GM10847 (cell line): Measurements from ENCODE around the gene GBX1.

Source experiments
- POLR2A ChIP-seq: IDR thresholded peaks from 2 replicates; pipeline ENCODE4 v1.6.1; 2011; ENCODE audit not compliant: insufficient read length; ENCODE audit errors: extremely low read depth

Gene GBX1

DNA sequence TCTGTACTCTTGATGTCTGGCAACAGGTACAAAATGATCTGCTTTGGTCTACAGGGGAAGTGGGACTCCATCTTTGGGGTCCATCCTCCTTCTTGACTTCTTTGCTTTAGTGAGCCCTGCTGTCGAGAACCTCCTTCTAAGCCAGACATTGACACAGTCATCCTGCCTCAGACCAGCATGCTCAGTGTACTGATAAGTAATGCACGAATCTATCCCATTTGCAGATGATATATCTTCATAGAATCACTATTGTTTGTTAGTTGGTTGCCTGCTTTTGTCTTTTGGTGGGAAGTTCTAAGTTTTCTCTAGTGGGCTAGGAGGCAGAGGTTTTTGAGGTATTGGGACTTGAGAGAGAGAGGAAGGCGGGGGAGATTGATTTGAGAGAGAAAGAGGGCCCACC is 33.9 kb upstream of the GBX1 start:
- TF ChIP-seq POLR2A: no peak

DNA sequence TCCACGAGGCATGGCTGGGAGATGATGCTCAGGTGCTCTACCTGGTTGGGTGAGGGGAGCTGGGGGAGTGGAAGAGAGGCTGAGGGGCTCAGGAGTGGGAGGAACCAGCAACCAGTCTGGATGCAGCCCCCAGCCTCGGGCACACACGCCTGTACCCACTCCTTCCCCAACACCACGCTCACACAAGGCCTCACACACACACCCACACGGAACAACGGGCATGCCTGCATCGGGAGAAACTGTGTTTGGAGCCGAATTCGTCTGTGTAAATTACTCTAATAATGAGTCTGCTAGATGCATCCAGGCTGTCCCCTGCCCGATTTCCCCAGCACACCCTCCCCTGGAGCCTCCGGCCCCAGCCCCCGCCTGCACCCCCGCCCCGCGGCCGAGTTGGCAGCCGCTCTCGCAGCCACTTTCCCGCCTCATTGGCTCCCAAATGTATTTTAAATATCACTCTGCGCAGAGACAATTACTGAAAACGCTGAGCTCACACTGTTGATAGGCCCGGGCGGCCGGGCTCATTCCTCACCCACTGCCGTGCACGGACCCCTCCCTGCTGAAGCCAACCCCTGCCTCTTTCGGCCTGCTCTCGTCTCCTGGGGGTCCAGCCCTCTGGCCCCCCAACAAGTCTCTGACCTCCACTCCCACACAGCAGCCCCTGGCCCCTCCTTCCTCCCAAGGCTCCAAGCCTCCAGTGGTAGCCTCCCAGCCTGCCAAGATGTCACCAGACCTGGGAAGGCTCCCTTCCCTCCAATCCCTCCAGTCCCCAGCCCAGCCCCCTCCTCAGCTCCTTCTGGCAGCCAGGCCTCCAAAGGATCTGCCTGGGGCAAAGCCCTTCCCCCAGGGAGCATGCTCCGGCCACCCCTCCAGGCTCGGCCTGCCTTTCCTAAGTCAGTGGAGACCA is 31.7 kb upstream of the GBX1 start:
- no peak for TF ChIP-seq POLR2A

DNA sequence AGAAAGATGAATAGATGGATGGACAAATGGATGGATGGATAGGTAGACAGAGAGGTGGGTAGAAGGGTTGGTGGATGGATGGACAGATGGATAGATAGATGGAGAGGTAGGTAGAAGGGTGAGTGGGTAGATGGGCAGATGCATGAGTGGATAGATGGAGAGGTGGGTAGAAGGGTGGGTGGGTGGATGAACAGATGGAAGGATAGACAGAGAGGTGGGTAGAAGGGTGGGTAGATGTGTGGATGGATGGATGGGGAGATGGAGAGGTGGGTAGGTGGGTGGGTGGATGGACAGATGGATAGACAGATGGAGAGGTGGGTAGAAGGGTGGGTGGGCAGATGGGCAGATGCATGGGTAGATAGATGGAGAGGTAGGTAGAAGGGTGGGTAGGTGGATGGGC is 30.4 kb upstream of the GBX1 start:
- TF ChIP-seq POLR2A: no peak

DNA sequence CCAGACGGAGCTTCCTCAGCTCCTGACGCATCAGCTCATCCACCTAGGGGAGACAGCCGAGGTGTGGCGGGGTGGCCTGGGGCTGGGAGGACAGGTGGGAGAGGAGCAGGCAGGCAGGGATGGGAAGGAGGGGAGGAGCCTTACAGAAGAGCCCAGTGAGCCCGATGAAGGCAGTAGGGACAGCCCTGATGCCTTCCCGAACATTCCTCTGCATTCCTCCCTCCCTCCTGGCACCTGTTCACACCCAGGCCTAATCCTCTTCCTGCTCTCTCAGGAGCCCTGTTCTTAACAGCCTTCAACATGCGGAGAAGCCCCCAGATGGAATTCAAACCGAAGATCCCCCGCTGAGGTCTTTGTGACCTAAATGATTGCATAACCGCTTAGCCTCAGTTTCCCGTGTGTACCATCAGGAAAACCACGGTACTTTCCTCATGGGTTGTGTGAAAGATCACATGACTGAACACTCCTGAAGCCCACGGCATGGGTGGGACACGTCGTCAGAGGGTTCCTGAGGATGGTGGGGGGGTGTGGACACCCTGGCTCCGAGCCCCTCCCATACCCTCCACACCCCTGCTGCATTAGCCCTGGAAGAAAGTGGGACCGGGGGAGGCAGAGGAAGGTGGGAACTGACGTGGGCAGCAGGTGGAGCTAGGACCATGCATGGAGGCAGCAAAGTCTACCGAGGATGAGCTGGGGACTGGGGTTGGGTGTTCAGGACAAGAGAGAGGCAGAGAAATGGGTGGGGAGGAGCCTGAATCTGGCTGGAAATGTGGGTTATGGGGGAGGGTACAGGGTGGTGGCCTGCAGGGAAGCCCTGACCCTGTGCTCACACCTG is 28.3 kb upstream of the GBX1 start:
- no peak for TF ChIP-seq POLR2A

DNA sequence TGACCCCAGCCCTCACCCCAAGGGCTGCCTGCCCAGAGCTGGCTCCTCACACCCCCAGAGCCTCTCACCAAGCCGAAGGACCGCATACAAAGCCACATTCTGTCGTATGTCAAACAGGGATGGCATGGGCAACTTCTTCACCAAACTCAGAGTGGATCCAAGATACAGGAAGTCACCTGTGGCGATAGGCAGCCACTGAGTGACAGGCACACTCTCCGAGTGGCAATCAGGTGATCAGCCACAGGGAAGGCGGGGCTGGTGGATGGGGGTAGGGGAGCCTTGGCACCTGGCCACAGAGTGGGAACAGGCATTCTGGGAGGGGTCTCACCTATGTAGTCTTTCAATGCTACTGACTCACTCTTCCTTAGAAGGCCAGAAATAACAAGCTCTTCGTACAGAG is 26.7 kb upstream of the GBX1 start:
- no peak for TF ChIP-seq POLR2A

DNA sequence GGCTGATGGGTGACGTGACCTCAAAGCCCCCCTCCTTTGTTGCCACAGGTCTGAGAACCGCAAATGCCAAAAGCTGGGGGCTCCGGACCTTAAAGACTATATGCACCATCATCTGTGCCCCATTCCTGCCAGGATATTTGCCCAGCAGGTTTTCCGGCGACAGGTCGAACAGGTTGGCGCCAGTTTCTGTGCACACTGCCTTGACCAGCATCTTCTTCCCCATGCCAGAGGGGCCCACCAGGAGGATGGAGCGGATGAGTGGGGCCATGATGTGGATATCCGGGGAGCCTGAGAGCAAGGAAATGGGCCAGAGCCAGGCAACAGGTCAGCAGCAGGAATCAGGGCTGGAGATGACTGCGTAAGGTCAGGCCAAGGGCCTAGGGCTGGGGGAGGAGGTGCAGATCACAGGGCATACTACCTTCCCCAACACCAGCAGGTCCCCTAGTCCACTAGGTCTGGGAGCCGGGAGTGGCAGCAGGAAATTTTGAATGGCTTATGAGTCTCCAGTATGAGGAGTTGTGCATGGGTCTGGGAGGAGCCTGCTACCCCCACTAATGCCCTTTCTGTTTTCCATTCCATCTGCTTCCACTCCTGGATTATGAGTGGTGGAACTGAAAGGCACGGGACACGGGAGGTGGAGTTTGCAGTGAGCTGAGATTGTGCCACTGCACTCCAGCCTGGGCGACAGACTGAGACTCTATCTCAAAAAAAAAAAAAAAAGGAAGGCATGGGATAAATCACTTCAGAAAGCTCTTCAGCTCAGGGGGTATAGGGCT is 25.9 kb upstream of the GBX1 start:
- TF ChIP-seq POLR2A: no peak

DNA sequence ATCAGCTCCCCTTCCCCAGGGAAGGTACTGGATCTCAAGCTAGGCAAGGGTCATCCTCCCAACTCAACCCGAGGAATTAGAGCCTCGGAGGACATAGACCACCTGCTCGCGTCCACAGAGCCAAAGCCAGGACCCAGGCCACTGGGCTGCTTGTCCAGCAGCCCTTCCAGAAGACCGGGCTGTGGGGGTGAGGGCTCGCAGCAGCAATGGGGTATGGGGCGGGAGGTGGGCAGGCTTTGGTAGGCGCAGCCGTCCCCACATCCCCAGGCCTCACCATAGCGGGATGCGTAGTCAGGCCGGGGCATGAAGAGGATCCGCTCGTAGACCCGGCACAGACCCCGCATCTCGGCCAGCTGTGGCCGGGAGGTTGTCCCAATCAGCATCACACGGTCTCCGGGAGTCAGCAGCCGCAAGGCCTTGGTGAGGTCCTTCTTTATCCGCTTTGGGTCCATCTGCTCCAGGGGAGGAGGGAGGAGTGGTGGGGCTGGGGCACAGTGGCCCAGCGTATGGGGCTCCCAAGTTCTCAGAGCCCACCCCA is 24.6 kb upstream of the GBX1 start:
- TF ChIP-seq POLR2A: no peak

DNA sequence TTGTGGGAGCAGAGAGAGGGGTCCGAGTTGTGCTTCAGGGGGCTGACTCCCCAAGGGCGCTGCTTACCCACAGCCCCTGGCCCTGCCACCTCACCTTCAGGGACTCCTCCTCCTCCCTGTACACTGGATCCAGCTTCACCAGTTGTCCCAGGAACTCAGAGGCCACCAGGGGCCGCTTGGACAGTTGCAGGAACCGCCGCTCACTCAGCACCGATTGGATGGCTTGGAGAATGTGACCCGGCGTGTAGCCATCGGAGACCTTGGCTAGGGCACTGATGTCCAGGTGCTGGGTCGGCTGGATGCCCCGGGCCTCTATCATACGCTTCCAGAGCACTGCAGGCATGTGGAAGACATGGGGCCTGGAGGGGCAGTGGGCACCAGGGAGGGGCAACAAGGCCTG is 24.1 kb upstream of the GBX1 start:
- TF ChIP-seq POLR2A: no peak

DNA sequence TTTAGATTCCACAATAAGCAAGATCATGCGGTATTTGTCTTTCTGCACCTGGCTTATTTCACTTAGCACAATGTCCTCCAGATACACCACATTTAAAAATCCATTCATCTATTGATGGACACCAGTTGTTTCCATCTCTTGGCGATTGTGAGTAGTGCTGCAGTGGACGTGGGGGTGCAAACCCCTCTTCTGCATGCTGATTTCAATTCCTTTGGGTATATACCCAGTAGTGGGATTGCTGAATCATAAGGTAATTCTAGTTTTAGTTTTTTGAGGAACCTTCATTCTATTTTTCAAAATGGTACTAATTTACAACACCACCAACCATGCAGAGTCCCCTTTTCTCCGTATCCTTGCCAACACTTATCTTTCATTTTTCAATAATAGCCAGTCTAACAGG is 21.5 kb upstream of the GBX1 start:
- no peak for TF ChIP-seq POLR2A

DNA sequence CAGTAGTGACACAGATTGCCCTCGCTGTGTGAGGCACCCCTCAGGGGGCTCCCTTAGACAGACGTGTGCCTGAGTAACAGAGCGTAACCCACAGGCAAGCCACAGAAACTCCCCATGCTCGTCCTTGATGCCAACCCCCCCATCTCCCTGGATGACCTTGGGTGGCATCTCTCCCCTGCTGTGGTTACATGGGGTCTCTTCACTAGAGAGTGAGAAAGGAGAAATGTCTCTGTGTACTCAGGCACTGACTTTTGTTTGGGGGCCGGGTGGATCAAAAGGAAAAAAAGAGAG is 20.7 kb upstream of the GBX1 start:
- TF ChIP-seq POLR2A: no peak

DNA sequence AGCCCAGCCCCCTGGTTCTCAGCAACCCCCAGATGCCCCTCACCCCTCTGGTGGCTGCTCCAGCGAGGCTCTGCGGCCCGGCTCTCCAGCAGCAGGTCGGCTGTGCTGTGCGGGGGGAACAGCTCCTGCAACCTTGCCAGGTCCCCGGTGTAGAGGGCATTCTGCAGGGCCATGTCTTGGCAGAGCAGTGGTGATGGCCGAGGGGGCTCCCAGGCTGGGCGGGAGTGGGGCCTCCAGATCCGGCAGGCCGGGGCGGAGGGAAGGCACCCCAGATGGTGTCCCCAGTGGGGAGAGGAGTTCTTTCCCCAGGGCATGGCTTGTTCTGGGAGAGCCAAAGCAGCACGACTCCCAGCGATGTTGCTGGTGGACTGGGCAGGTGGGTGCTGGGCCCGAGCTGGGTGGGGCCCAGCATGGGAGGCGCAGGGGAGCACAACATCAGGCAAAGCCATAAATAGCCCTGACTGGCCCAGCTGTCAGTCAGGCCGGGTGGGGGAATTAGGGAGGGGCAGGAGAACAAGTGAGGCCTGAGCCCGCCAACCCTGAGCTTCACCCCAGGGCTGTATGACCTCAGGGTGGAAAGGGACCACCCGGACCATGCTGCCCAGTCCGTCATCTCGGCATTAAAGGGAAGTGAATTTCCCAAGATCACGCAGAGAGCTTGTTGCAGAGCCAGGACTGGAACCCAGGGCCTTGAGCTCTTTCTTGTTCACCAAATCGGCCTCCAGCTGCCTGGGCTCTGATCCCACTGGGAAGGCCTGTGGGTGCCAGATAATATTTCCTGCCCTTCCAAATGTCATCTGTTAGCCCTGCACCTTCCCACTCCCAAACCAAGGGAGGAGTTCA is 20.1 kb upstream of the GBX1 start:
- no peak for TF ChIP-seq POLR2A

DNA sequence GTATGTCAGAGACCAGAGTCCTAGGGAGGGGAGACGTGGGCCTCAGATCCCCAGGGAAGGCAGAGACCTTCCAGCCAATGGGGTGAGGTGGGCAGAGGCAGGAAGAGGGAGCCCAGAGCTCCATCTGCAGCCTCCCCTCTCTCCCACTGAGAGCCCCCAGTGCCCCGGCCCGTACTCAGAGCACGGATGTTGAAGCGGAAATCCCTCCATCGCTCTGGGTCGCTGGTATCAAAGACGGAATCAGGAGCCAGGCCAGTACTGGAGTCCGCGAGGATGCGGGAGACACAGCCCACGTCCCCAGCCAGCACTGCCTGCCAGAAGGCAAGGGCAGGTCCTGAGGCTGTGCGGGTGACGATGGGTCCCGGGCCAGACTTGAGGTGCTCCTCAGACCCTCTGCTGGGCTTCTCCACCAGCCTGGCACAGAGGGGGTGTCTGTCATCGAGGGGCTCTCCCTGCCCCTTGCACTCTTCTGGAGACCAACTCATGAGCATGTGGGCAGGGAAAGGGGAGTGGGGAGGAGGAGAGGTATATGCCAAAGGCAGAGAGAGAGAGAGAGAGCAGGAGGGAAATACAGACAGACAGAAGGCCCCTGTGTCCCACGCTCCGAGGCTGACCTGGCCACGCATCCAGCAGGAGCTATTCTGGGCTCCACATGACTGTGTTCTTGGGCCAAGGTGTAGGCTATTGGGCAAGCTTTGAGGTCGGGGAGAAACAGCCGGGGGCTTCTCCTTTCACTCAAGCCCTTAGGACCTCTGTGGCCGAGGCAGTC is 19.3 kb upstream of the GBX1 start, which contains the start of gene ASB10:
Gene ASB10, minus strand, starts transcription at position 611 of the 769 bp plus-strand sequence. Its CDS starts 120 bp downstream, at position 491.
- TF ChIP-seq POLR2A: no peak

DNA sequence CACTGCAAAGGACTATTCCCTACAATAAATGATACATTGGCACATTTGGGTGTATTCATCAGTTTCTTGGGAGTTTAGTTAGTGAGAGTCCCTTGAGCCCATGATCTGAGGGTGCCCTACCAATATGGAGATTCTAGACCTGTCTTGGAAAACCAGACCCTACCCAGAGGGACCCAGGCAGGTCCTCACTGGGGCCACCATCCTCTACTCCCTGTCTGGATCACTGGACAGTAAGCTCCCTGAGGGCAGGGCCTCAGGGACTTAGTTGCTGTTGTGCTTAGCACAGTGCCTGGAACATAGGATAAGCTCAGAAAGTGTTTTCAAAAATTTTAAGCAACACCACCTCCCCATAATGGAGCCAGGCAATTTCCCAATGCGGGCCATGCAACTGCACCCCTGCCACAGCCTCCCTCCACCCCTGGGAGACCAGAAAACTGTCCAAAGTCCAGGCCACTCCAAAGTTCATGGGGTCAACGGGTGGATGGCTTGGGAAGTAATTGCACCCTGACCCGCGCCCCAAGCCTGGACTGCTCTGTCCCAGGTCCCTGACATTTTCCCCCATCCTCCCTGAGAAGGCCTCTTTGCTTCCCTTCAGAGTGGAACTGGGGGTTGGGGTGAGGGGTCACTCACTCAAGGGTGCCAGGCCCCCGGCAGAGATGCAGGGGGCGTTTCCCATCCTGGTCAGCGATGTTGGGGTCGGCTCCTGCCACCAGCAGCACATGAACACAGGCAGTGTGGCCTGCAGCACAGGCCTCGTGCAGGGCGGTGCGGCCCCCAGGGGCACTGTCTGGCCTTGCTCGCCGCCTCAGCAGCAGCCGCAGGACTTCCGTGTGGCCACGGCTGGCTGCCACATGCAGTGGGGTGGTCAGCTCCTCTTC is 18.5 kb upstream of the GBX1 start:
- TF ChIP-seq POLR2A: no peak
